A549 (cell line): Measurements from ENCODE around the gene PIM3. TPM values are rescaled to one million over a fixed set of nuclear protein-coding genes. Genes with fewer than 3 reads are reported as not detected.

Experiments
- ATAC-seq, 2 experiments: fragments of 200-7000 bp in 1 of 2; fragments of >200 bp in 1 of 2; cut with Nextera tagmentation in 1 of 2; cut with Tn5 transposase in 1 of 2; 3 replicates each; pipeline versions ENCODE4 v1.8.0 to v1.9.1; 2018 to 2020; ENCODE audit warnings: mild to moderate bottlenecking in 1 of 2, moderate library complexity in 1 of 2
- CTCF ChIA-PET: fragments of 300-600 bp; sonication (Branson Sonifier 250); formaldehyde crosslinking; extraction: SDS; loops from one replicate; lab custom pipeline; 2021; ENCODE audit warnings: antibody characterized with exemption, inconsistent platforms; lab: Yijun Ruan, JAX
- POLR2A ChIA-PET: fragments of 350-600 bp; formaldehyde crosslinking; extraction: SDS; loops from one replicate; lab custom pipeline; 2021; ENCODE audit warnings: antibody characterized with exemption, inconsistent platforms; lab: Yijun Ruan, JAX
- DNase-seq, 2 experiments: peaks; one replicate each; pipeline versions ENCODE4 v3.0.0 to v3.0.0-alpha.2; 2011 to 2016; ENCODE audit warnings: low read depth in 1 of 2, low spot score in 1 of 2
- FAIRE-seq: peaks from 2 replicates; lab custom pipeline; 2011; peaks lifted over from hg19 to GRCh38; lab: Jason Lieb, UNC
- H3K27ac ChIP-seq, 2 experiments: fragments of >200 bp; sonication (Bioruptor Twin); formaldehyde crosslinking; 3 replicates each; pipeline ENCODE4 v1.5.1; 2016 to 2017
- H3K4me1 ChIP-seq: fragments of >200 bp; sonication (Bioruptor Twin); formaldehyde crosslinking; 3 replicates; pipeline ENCODE4 v1.6.1; 2016
- H3K4me2 ChIP-seq: fragments of >200 bp; sonication (Bioruptor Twin); formaldehyde crosslinking; 3 replicates; pipeline ENCODE4 v1.6.1; 2016
- H3K4me3 ChIP-seq: fragments of >200 bp; sonication (Bioruptor Twin); formaldehyde crosslinking; 3 replicates; pipeline ENCODE4 v1.5.1; 2016
- H3K9me3 ChIP-seq: fragments of >200 bp; sonication (Bioruptor Twin); formaldehyde crosslinking; 3 replicates; pipeline ENCODE4 v1.6.1; 2016
- ATOH8 ChIP-seq: fragments of 250-450 bp; sonication (Bioruptor Pico); IDR thresholded peaks from 2 replicates; pipeline ENCODE4 v1.5.0; 2020; ENCODE audit warnings: low read depth, mild to moderate bottlenecking, moderate library complexity
- BCL3 ChIP-seq: fragments of >200 bp; sonication (Bioruptor Twin); formaldehyde crosslinking; IDR thresholded peaks from 3 replicates; pipeline ENCODE4 v1.6.1; 2016
- E2F6 ChIP-seq: IDR thresholded peaks from 2 replicates; pipeline ENCODE4 v1.6.1; 2012; ENCODE audit warnings: low read depth, borderline replicate concordance
- EHF ChIP-seq: fragments of 250-450 bp; sonication (Bioruptor Pico); IDR thresholded peaks from 2 replicates; pipeline ENCODE4 v1.5.0; 2020; ENCODE audit warnings: mild to moderate bottlenecking
- EP300 ChIP-seq, 2 experiments: fragments of >200 bp; sonication (Bioruptor Twin); formaldehyde crosslinking; IDR thresholded peaks; 2 replicates in 1 of 2; 3 replicates in 1 of 2; pipeline ENCODE4 v1.6.1; 2016 to 2017
- FOSB ChIP-seq: fragments of 250-450 bp; sonication (Bioruptor Pico); IDR thresholded peaks from 2 replicates; pipeline ENCODE4 v1.5.0; 2020; ENCODE audit warnings: mild to moderate bottlenecking, moderate library complexity
- FOXS1 ChIP-seq: fragments of 250-450 bp; sonication (Bioruptor Pico); IDR thresholded peaks from 2 replicates; pipeline ENCODE4 v1.5.0; 2020; ENCODE audit warnings: mild to moderate bottlenecking, moderate library complexity
- GATA3 ChIP-seq: IDR thresholded peaks from 2 replicates; pipeline ENCODE4 v1.6.1; 2012; ENCODE audit warnings: borderline replicate concordance
- HDAC2 ChIP-seq: fragments of 200-600 bp; sonication (generic); IDR thresholded peaks from 2 replicates; pipeline ENCODE4 v1.6.1; 2016
- HEYL ChIP-seq: fragments of 250-450 bp; sonication (Bioruptor Pico); IDR thresholded peaks from 2 replicates; pipeline ENCODE4 v1.8.0; 2021; ENCODE audit warnings: mild to moderate bottlenecking, moderate library complexity
- HMGXB4 ChIP-seq: fragments of 250-450 bp; sonication (Bioruptor Pico); IDR thresholded peaks from 2 replicates; pipeline ENCODE4 v1.5.0; 2021; ENCODE audit warnings: mild to moderate bottlenecking, moderate library complexity, borderline replicate concordance
- HOXA7 ChIP-seq: fragments of 250-450 bp; sonication (Bioruptor Pico); IDR thresholded peaks from 2 replicates; pipeline ENCODE4 v1.5.0; 2020; ENCODE audit warnings: mild to moderate bottlenecking, moderate library complexity
- HOXB5 ChIP-seq: fragments of 250-450 bp; sonication (Bioruptor Pico); IDR thresholded peaks from 2 replicates; pipeline ENCODE4 v1.5.0; 2020; ENCODE audit warnings: mild to moderate bottlenecking, moderate library complexity
- KDM1A ChIP-seq: fragments of 200-600 bp; sonication (generic); IDR thresholded peaks from 2 replicates; pipeline ENCODE4 v1.6.1; 2016; ENCODE audit warnings: low read depth, mild to moderate bottlenecking
- KDM5A ChIP-seq: fragments of 200-600 bp; sonication (generic); IDR thresholded peaks from 2 replicates; pipeline ENCODE4 v1.6.1; 2016; ENCODE audit warnings: antibody characterized with exemption, mild to moderate bottlenecking
- MAFK ChIP-seq: fragments of 450-650 bp; IDR thresholded peaks from 2 replicates; pipeline ENCODE4 v1.6.1; 2014; ENCODE audit not compliant: partially characterized antibody
- MAX ChIP-seq: IDR thresholded peaks from 2 replicates; pipeline ENCODE4 v1.6.1; 2012
- MYC ChIP-seq: IDR thresholded peaks from 2 replicates; pipeline ENCODE4 v1.6.1; 2012; ENCODE audit warnings: mild to moderate bottlenecking, inconsistent platforms, low read length, improper control_type of control experiment, borderline replicate concordance
- PHF8 ChIP-seq: fragments of 200-600 bp; sonication (generic); IDR thresholded peaks from 2 replicates; pipeline ENCODE4 v1.6.1; 2016; ENCODE audit warnings: low read depth, mild to moderate bottlenecking, antibody characterized with exemption, moderate library complexity, borderline replicate concordance
- POLR2A ChIP-seq: IDR thresholded peaks from 2 replicates; pipeline ENCODE4 v1.6.1; 2012; ENCODE audit warnings: mild to moderate bottlenecking, low read length
- RAD21 ChIP-seq, 2 experiments: fragments of >200 bp in 1 of 2; sonication (Bioruptor Twin) in 1 of 2; formaldehyde crosslinking in 1 of 2; IDR thresholded peaks in 1 of 2; conservative IDR thresholded peaks in 1 of 2; 2 replicates in 1 of 2; 3 replicates in 1 of 2; pipeline ENCODE4 v1.6.1; 2012 to 2018; ENCODE audit warnings: inconsistent platforms in 1 of 2
- RNF2 ChIP-seq: fragments of 200-600 bp; sonication (generic); IDR thresholded peaks from 2 replicates; pipeline ENCODE4 v1.6.1; 2016; ENCODE audit warnings: low read depth, mild to moderate bottlenecking, antibody characterized with exemption, moderate library complexity, borderline replicate concordance
- SREBF2 ChIP-seq: fragments of 450-650 bp; IDR thresholded peaks from 2 replicates; pipeline ENCODE4 v1.6.1; 2014; ENCODE audit warnings: mild to moderate bottlenecking, moderate library complexity
- TFCP2L1 ChIP-seq: fragments of 250-450 bp; sonication (Bioruptor Pico); IDR thresholded peaks from 2 replicates; pipeline ENCODE4 v1.5.0; 2021; ENCODE audit warnings: mild to moderate bottlenecking
- TP53 ChIP-seq: fragments of 250-450 bp; sonication (Bioruptor Pico); IDR thresholded peaks from 2 replicates; pipeline ENCODE4 v1.5.0; 2021; ENCODE audit warnings: mild to moderate bottlenecking, moderate library complexity
- ZC3H11A ChIP-seq: fragments of 450-650 bp; IDR thresholded peaks from 2 replicates; pipeline ENCODE4 v1.6.1; 2014; ENCODE audit warnings: antibody characterized with exemption, mild to moderate bottlenecking
- ZNF302 ChIP-seq: fragments of 250-450 bp; sonication (Bioruptor Pico); IDR thresholded peaks from 2 replicates; pipeline ENCODE4 v1.9.0; 2021; ENCODE audit warnings: inconsistent platforms, mild to moderate bottlenecking, moderate library complexity
- WGBS: methylation state at CpG from one replicate; pipeline ENCODE4 v1.1.6; 2017; ENCODE audit errors: missing lambda C conversion rate; 5-methylcytosine and 5-hydroxymethylcytosine counted together
- polyA plus RNA-seq, 4 experiments: library from polyadenylated mRNA; depleted of rRNA in 3 of 4; stranded (reverse); fragments of >200 nt; fragmentation: RNase III in 1 of 4; extraction: RNeasy Plus Mini Kit Qiagen cat#74134 plus additional on column Dnase treatment in 1 of 4; gene quantifications; 2 replicates in 3 of 4; 3 replicates in 1 of 4; pipeline ENCODE4 v1.2.3, GENCODE V29; 2011 to 2017

The PIM3 gene
- polyA plus RNA-seq, 2 of the 4 experiments (the other 2 are of a cell fraction) = 4.4 to 11.3 TPM

GRCh38 chr22:49929211-49929979, 31.2 kb upstream of the PIM3 start (continued):
- no peak for TF ChIP-seq PHF8
- TF ChIP-seq POLR2A = no peak
- no peak for TF ChIP-seq SREBF2
- TF ChIP-seq KDM1A = no peak
- TF ChIP-seq MYC = no peak
- no peak for TF ChIP-seq HDAC2
- no peak for TF ChIP-seq E2F6
- TF ChIP-seq RAD21 (conservative IDR thresholded peaks at IDR 0.05 in 1 of 2, IDR thresholded peaks at IDR 0.05 in 1 of 2) = peak; percentile 73 to 87
- TF ChIP-seq KDM5A = no peak
- no peak for TF ChIP-seq ATOH8 (CRISPR knock-in tag)
- TF ChIP-seq ZNF302 (CRISPR knock-in tag) = no peak

- TF ChIP-seq FOXS1 (CRISPR knock-in tag) = no peak
- no peak for TF ChIP-seq MYC
- no peak for TF ChIP-seq ZC3H11A
- TF ChIP-seq TFCP2L1 (CRISPR knock-in tag) = no peak
- no peak for TF ChIP-seq EP300 (IDR thresholded peaks at IDR 0.05)
- no peak for TF ChIP-seq GATA3
- TF ChIP-seq SREBF2 = no peak
- TF ChIP-seq HOXA7 (CRISPR knock-in tag) = no peak
- TF ChIP-seq HEYL (CRISPR knock-in tag) = no peak
- no peak for TF ChIP-seq BCL3
- TF ChIP-seq RNF2 = no peak
- TF ChIP-seq HMGXB4 (CRISPR knock-in tag) = no peak
- TF ChIP-seq RAD21 (conservative IDR thresholded peaks at IDR 0.05 in 1 of 2, IDR thresholded peaks at IDR 0.05 in 1 of 2) = no peak
- TF ChIP-seq MAX = no peak
- TF ChIP-seq TP53 = no peak
- TF ChIP-seq E2F6 = no peak
- TF ChIP-seq HOXB5 (CRISPR knock-in tag) = no peak
- no peak for TF ChIP-seq EHF
- no peak for TF ChIP-seq MAFK
- TF ChIP-seq FOSB (CRISPR knock-in tag) = no peak
- FAIRE-seq (no peak), DNase-seq (no peak), ATAC-seq (peak in 1 of 2 experiments; percentile 7; a peak in 2 of 6 replicates)
- ChIA-PET POLR2A (interaction anchor here (2.0 kb wide), 1 partner anchor 101 kb away, joined by 7 read pairs; no protein-coding TSS in a partner anchor), CTCF (interaction anchor here (0.8 to 3.6 kb wide), 19 partner anchors 8 to 307 kb away, joined by 3 to 49 read pairs (median 4); no protein-coding TSS in a partner anchor)
- Histone ChIP-seq H3K27ac (peak overlapping the region in 1 of 2 experiments; percentile 26; a peak in 1 of 6 replicates), H3K9me3 (no peaks in the 10 kb centered on the region), H3K4me3 (no peak overlapping the region), H3K4me2 (peak overlapping the region; percentile 81), H3K4me1 (peaks cover 20% of the 10 kb centered on the region)
- WGBS = 64% methylated on average over 5 of the region's 21 CpGs
Observed at GRCh38 chr22:49929994-49930575, 30.5 kb upstream of the PIM3 start.
